Activated naive CD4-positive, alpha-beta T cell treated with anti-CD3 and anti-CD28 coated beads, Interleukin-2, amount 50 U/mL, for 72 hours (primary cell): Measurements from ENCODE around the gene SLIT1. TPM values are rescaled to one million over a fixed set of nuclear protein-coding genes. Genes with fewer than 3 reads are reported as not detected.
A peak's percentile ranks its signal among the peaks of the same experiment; 100 is the strongest.

ENCODE experiments used
- ATAC-seq, 2 donors: fragments of 150-1000 bp; cut with Tn5 transposase; 2 replicates each; pipeline ENCODE4 v1.10.0; 2021; ENCODE audit warnings: mild to moderate bottlenecking in 2 of 2, moderate library complexity in 2 of 2
- DNase-seq, 2 donors: peaks; one replicate each; pipeline ENCODE4 v3.0.0; 2021 to 2022; ENCODE audit warnings: low spot score in 2 of 2
- H3K27ac Mint-ChIP-seq, 2 donors: one replicate each; pipeline ENCODE4 v1.8.0; 2022; ENCODE audit warnings: mild to moderate bottlenecking in 2 of 2, mixed read lengths in 2 of 2
- H3K36me3 Mint-ChIP-seq, 2 donors: one replicate each; pipeline ENCODE4 v1.8.0; 2022; ENCODE audit warnings: mixed read lengths in 2 of 2
- H3K9me3 Mint-ChIP-seq, 2 donors: one replicate each; pipeline ENCODE4 v1.8.0; 2022; ENCODE audit warnings: mixed read lengths in 2 of 2
- total RNA-seq, 2 donors: library from RNA; stranded (reverse); gene quantifications; one replicate each; pipeline ENCODE4 v1.2.3, GENCODE V29; 2022

The SLIT1 gene
- total RNA-seq, 2 donors from 2014 or later: 0.99 to 1.4 TPM

- H3K36me3 Mint-ChIP-seq: no peaks in the 10 kb centered on the region
- ATAC-seq (peak; percentile 59 to 68), DNase-seq (peak in 1 of 2 donors; percentile 81)
- no peak overlapping the region for H3K27ac Mint-ChIP-seq
- H3K9me3 Mint-ChIP-seq: no peaks in the 10 kb centered on the region
Observed at GRCh38 chr10:97210543-97210960, 24.8 kb upstream of the SLIT1 start.

- no peaks in the 10 kb centered on the region for H3K36me3 Mint-ChIP-seq
Observed at GRCh38 chr10:97207756-97208346, 22.1 kb upstream of the SLIT1 start.

DNA sequence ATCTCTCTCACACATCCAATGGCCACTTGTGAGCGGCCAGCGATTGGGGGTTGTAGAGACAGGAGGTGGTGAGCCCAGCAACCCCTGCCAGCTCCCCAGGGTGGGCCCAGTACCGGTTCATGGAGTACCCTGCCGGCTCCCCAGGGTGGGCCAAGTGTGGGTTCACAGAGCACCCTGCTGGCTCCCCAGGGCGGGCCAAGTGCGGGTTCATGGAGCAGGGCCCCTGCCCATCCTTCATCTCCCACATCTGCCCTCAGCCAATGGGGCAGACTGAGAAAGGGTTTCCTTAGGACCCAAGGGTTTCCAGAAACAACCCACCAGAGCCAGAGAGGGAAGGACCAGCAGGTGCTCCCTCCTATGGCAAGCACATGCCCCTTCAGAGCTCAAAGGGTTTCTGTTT, 21.4 kb upstream of the SLIT1 start:
- ATAC-seq: no peak
- H3K9me3 Mint-ChIP-seq: no peaks in the 10 kb centered on the region

More at GRCh38 chr10:97207756-97208346, 22.1 kb upstream of the SLIT1 start:
- ATAC-seq (no peak), DNase-seq (peak in 1 of 2 donors; percentile 31)
- Mint-ChIP-seq H3K27ac (no peak overlapping the region), H3K9me3 (no peaks in the 10 kb centered on the region)

DNA sequence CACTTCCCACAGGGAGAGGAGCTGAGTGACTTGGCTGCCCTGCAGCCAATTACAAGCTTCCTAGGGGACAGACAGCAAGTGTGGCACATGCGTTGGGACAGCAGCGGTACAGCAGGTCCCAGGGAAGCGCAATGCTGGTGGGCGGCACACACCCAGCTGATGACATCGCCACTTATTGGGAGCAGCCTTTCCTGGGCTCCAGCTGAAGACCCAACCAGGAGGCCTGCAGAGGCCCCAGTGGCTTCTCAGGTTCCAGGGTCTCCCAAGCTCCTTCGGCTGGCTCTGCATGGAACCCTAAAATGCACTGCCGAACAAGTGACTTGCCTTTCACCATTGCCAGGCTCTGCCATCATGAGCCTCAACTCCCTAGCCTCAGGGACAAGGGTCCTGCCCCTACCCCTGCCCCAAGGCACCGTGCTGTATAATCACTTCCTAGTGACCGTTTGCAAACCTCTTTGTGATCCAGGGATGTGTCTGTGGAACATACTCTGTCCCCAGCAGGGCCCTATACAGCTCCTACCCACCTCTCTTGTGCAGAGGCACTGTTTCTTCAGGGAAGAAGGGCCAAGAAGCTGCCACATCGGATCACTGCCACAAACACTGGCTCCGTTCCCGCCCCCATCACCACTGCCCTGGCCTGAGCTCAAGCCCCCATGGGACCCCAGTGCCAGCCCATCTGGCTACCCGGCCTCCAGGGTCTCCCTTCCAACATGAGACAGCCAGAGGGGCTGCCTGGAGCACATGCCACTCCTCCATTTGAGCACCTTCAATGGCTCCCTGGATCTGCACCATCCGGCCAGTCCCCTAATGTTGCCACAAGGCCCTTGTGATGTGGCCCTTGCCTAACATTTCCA, 19.3 kb upstream of the SLIT1 start:
- Mint-ChIP-seq H3K9me3 (no peaks in the 10 kb centered on the region), H3K36me3 (no peaks in the 10 kb centered on the region), H3K27ac (no peak overlapping the region)
- ATAC-seq (no peak), DNase-seq (peak in 1 of 2 donors; percentile 31)

More for the DNA sequence above, 21.4 kb upstream of the SLIT1 start:
- Mint-ChIP-seq H3K27ac (no peak overlapping the region), H3K36me3 (no peaks in the 10 kb centered on the region)
- DNase-seq: peak in 1 of 2 donors; percentile 39

GRCh38 chr10:97203220-97203619, 17.5 kb upstream of the SLIT1 start:
- H3K36me3 Mint-ChIP-seq: no peaks in the 10 kb centered on the region
- DNase-seq (peak in 1 of 2 donors; percentile 44), ATAC-seq (no peak)
- no peak overlapping the region for H3K27ac Mint-ChIP-seq
- H3K9me3 Mint-ChIP-seq: no peaks in the 10 kb centered on the region

DNA sequence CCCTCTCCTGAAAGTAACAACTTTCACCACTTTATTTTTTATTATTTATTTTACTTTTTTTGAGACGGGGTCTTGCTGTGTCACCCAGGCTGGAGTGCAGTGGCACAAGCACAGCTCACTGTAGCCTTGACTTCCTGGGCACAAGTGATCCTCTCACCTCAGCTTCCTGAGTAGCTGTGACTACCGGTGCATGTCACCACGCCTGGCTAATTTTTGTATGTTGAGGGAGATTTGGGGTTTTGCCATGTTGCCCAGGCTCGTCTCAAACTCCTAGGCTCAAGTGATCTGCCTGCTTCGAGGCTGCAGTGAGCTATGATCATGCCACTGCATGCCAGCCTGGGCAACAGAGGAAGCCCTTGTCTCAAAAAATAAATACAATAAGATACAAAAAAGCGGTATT, 14.9 kb upstream of the SLIT1 start:
- DNase-seq: peak in 1 of 2 donors; percentile 11
- H3K27ac Mint-ChIP-seq: no peak overlapping the region
- H3K36me3 Mint-ChIP-seq: no peaks in the 10 kb centered on the region
- ATAC-seq: no peak
- no peaks in the 10 kb centered on the region for H3K9me3 Mint-ChIP-seq

- no peak overlapping the region for H3K27ac Mint-ChIP-seq
- DNase-seq: peak in 1 of 2 donors; percentile 31
- no peaks in the 10 kb centered on the region for H3K9me3 Mint-ChIP-seq
- ATAC-seq: no peak
- no peaks in the 10 kb centered on the region for H3K36me3 Mint-ChIP-seq
Observed at GRCh38 chr10:97199152-97199551, 13.4 kb upstream of the SLIT1 start.

- Mint-ChIP-seq H3K27ac (no peak overlapping the region), H3K36me3 (no peaks in the 10 kb centered on the region), H3K9me3 (no peaks in the 10 kb centered on the region)
- ATAC-seq (no peak), DNase-seq (no peak)
Observed at GRCh38 chr10:97197030-97197500, 11.3 kb upstream of the SLIT1 start.

GRCh38 chr10:97196223-97197029, 10.7 kb upstream of the SLIT1 start:
- no peaks in the 10 kb centered on the region for H3K36me3 Mint-ChIP-seq

GRCh38 chr10:97195706-97196222, 10.0 kb upstream of the SLIT1 start:
- Mint-ChIP-seq H3K36me3 (no peaks in the 10 kb centered on the region), H3K27ac (no peak overlapping the region), H3K9me3 (no peaks in the 10 kb centered on the region)
- ATAC-seq (no peak), DNase-seq (no peak)

More at GRCh38 chr10:97196223-97197029, 10.7 kb upstream of the SLIT1 start:
- Mint-ChIP-seq H3K9me3 (no peaks in the 10 kb centered on the region), H3K27ac (no peak overlapping the region)
- peak; percentile 86 to 89 for ATAC-seq
- DNase-seq: peak in 1 of 2 donors; percentile 69

GRCh38 chr10:97192952-97193435, 7.2 kb upstream of the SLIT1 start:
- ATAC-seq: no peak
- Mint-ChIP-seq H3K9me3 (no peaks in the 10 kb centered on the region), H3K27ac (no peak overlapping the region), H3K36me3 (no peaks in the 10 kb centered on the region)
- DNase-seq: no peak

GRCh38 chr10:97190450-97190849, 4.7 kb upstream of the SLIT1 start:
- H3K9me3 Mint-ChIP-seq: no peaks in the 10 kb centered on the region
- H3K36me3 Mint-ChIP-seq: no peaks in the 10 kb centered on the region
- ATAC-seq (no peak), DNase-seq (no peak)
- no peak overlapping the region for H3K27ac Mint-ChIP-seq

DNA sequence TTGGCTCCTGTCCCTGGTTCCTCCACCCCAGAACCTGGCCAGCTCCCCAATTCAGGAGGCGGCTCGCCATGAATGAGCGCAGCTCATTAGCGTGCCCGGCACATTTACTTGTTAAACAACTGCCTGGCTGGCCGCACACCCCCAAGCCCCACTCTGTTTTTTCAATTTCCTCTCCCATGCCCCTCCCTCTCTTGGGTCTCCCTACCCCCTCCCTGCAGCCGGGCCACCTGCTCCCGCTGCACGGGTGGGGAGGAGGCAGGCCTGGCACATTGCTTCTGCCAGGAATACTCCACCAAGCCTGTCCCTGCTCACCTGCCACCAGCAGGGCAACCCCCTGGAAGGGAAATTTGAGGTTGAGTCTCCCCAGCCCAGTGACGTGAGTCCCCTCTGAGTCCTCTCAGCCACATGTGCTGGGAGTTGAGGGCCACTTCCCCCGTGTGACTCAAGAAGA, 2.5 kb upstream of the SLIT1 start:
- Mint-ChIP-seq H3K9me3 (no peaks in the 10 kb centered on the region), H3K27ac (no peak overlapping the region), H3K36me3 (no peaks in the 10 kb centered on the region)
- ATAC-seq (peak in 1 of 2 donors; percentile 33), DNase-seq (no peak)

DNA sequence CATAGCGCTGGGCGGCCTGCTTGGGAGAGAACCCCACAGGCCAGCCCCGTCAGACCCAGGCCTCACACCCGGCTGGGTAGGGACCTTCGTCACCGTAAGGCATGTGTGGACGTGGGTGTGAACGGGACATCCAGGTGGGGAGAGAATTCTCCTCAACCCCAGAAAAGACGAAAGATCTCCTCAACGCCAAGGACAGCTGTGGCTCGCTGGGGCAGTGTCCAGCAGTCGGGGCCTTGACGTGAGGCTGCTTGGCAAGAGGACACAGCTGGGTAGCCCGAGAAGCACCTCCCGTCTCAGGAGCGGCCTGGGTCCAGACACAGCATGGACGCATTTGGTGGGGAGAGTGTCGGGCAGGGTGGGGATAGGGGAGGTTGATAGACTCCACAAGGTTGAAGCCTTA, 1.2 kb upstream of the SLIT1 start:
- H3K9me3 Mint-ChIP-seq: no peaks in the 10 kb centered on the region
- H3K27ac Mint-ChIP-seq: no peak overlapping the region
- DNase-seq: no peak
- no peaks in the 10 kb centered on the region for H3K36me3 Mint-ChIP-seq
- no peak for ATAC-seq

DNA sequence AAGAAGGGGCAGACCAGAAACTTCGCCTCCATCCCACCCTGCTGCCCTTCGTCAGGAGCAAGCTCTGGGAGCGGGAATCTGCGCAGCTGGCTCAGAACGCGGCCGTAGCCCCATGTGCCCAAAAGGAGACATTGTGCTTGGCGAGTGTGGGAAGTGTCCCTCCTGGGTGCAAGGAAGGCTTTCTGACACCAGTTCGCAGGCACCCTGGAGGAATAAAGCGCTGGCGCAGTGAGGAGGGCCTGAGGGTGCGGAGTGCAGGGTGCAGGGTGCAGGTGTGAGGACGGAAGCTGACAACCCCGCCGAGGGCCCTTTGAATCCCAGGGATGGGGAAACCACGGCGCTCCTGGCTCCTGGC, 811 bp downstream of the SLIT1 start:
- ATAC-seq: no peak
- no peak for DNase-seq
- no peaks in the 10 kb centered on the region for H3K36me3 Mint-ChIP-seq
- H3K9me3 Mint-ChIP-seq: no peaks in the 10 kb centered on the region
- H3K27ac Mint-ChIP-seq: no peak overlapping the region

GRCh38 chr10:97183314-97183713, 2.4 kb downstream of the SLIT1 start:
- ATAC-seq: no peak
- peak in 1 of 2 donors; percentile 4 for DNase-seq

More at GRCh38 chr10:97183314-97183713, 2.4 kb downstream of the SLIT1 start:
- H3K9me3 Mint-ChIP-seq: no peaks in the 10 kb centered on the region
- no peak overlapping the region for H3K27ac Mint-ChIP-seq
- H3K36me3 Mint-ChIP-seq: no peaks in the 10 kb centered on the region
